GM23338 (cell line): ENCODE measurements around the gene ST3GAL6.

Experiments
- CREB1 ChIP-seq: fragments of 250-450 bp; sonication (Bioruptor Pico); IDR thresholded peaks from 2 replicates; pipeline ENCODE4 v1.5.0; 2020; ENCODE audit warnings: low read depth, mild to moderate bottlenecking, moderate library complexity
- CTCF ChIP-seq, 2 experiments: fragments of 200-600 bp in 1 of 2; sonication (generic) in 1 of 2; conservative IDR thresholded peaks; 2 replicates each; pipeline versions ENCODE4 v1.5.1 to v1.6.1; 2016 to 2017; ENCODE audit warnings: antibody characterized with exemption in 2 of 2, low read depth in 2 of 2, mild to moderate bottlenecking in 2 of 2, moderate library complexity in 1 of 2
- EZH2 ChIP-seq: fragments of 200-600 bp; sonication (generic); IDR thresholded peaks from one replicate; pipeline ENCODE4 v1.8.0; 2017; ENCODE audit warnings: antibody characterized with exemption, mild to moderate bottlenecking, low read depth; ENCODE audit not compliant: unreplicated experiment
- EZH2phosphoT487 ChIP-seq: fragments of 200-600 bp; sonication (generic); IDR thresholded peaks from one replicate; pipeline ENCODE4 v1.8.1; 2018; ENCODE audit warnings: antibody characterized with exemption; ENCODE audit not compliant: unreplicated experiment
- JUNB ChIP-seq: IDR thresholded peaks from one replicate; pipeline ENCODE4 v1.6.1; 2016; ENCODE audit warnings: antibody characterized with exemption; ENCODE audit not compliant: unreplicated experiment
- POLR2AphosphoS5 ChIP-seq: IDR thresholded peaks from 2 replicates; pipeline ENCODE4 v1.6.1; 2016; ENCODE audit warnings: antibody characterized with exemption, low read depth
- REST ChIP-seq: IDR thresholded peaks from one replicate; pipeline ENCODE4 v1.6.1; 2018; ENCODE audit warnings: antibody characterized with exemption; ENCODE audit not compliant: unreplicated experiment
- ZNF114 ChIP-seq: fragments of 250-450 bp; sonication (Bioruptor Pico); IDR thresholded peaks from 2 replicates; pipeline ENCODE4 v1.5.0; 2020; ENCODE audit warnings: mild to moderate bottlenecking, moderate library complexity
- ZNF462 ChIP-seq: fragments of 250-450 bp; sonication (Bioruptor Pico); IDR thresholded peaks from 2 replicates; pipeline ENCODE4 v1.5.0; 2020; ENCODE audit warnings: mild to moderate bottlenecking, moderate library complexity

- TF ChIP-seq ZNF462, result no peak
- TF ChIP-seq POLR2AphosphoS5, result no peak
- TF ChIP-seq CTCF (conservative IDR thresholded peaks at IDR 0.05; ENCODE audit: low read depth in 2 of 2), result no peak
- no peak for TF ChIP-seq JUNB
- TF ChIP-seq EZH2, result no peak
- no peak for TF ChIP-seq REST
- TF ChIP-seq EZH2phosphoT487, result no peak
- TF ChIP-seq ZNF114, result no peak
- TF ChIP-seq CREB1, result no peak
Observed at GRCh38 chr3:98777286-98777685, 14.1 kb downstream of the ST3GAL6 start.
